Activated naive CD4-positive, alpha-beta T cell treated with anti-CD3 and anti-CD28 coated beads, Interleukin-2, amount 50 U/mL, for 24 hours (primary cell): ENCODE measurements around the gene CES4A.

Experiments used
- H3K27ac Mint-ChIP-seq: one replicate; pipeline ENCODE4 v1.8.0; 2021; ENCODE audit warnings: mild to moderate bottlenecking, mixed read lengths
- H3K27me3 Mint-ChIP-seq: one replicate; pipeline ENCODE4 v1.8.0; 2021; ENCODE audit warnings: mixed read lengths
- H3K36me3 Mint-ChIP-seq: one replicate; pipeline ENCODE4 v1.8.0; 2021; ENCODE audit warnings: mixed read lengths
- H3K4me1 Mint-ChIP-seq: one replicate; pipeline ENCODE4 v1.8.0; 2021; ENCODE audit warnings: mixed read lengths
- H3K4me3 Mint-ChIP-seq: one replicate; pipeline ENCODE4 v1.8.0; 2021; ENCODE audit warnings: mild to moderate bottlenecking, mixed read lengths
- H3K9me3 Mint-ChIP-seq: one replicate; pipeline ENCODE4 v1.8.0; 2021; ENCODE audit warnings: mixed read lengths

Gene CES4A

GRCh38 chr16:67017810-67018488 lies 29.6 kb downstream of the CES4A start:
- Mint-ChIP-seq H3K9me3 (no peaks in the 10 kb centered on the region), H3K27me3 (no peaks in the 10 kb centered on the region), H3K27ac (no peak overlapping the region), H3K4me3 (no peak overlapping the region), H3K4me1 (no peaks in the 10 kb centered on the region), H3K36me3 (no peaks in the 10 kb centered on the region)

GRCh38 chr16:67019171-67019570 lies 30.8 kb downstream of the CES4A start:
- peaks cover 3% of the 10 kb centered on the region for H3K4me1 Mint-ChIP-seq
- H3K27ac Mint-ChIP-seq: no peak overlapping the region
- no peaks in the 10 kb centered on the region for H3K36me3 Mint-ChIP-seq
- H3K4me3 Mint-ChIP-seq: no peak overlapping the region
- H3K27me3 Mint-ChIP-seq: no peaks in the 10 kb centered on the region
- H3K9me3 Mint-ChIP-seq: no peaks in the 10 kb centered on the region

DNA sequence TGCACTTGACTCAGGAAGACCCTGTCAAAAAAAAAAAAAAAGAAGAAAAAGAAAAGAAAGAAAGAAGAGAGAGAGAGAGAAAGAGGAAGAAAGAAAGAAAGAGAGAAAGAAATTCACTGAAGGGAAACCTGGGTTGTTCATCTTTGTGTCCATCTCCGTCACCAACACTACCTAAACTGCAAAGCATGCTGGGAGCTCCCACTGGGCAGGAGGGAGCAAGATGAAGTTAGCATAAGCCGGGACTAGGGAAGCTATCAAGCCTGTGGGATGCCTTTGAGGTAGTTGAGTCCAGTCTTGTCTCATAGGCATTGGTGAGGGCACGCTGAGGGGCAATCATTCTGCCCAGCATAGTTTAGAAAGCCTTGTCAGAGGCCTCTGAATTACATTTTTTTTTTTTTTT lies 32.9 kb downstream of the CES4A start:
- Mint-ChIP-seq H3K4me3 (no peak overlapping the region), H3K4me1 (peaks cover 3% of the 10 kb centered on the region), H3K27ac (no peak overlapping the region), H3K36me3 (no peaks in the 10 kb centered on the region), H3K9me3 (no peaks in the 10 kb centered on the region), H3K27me3 (no peaks in the 10 kb centered on the region)

DNA sequence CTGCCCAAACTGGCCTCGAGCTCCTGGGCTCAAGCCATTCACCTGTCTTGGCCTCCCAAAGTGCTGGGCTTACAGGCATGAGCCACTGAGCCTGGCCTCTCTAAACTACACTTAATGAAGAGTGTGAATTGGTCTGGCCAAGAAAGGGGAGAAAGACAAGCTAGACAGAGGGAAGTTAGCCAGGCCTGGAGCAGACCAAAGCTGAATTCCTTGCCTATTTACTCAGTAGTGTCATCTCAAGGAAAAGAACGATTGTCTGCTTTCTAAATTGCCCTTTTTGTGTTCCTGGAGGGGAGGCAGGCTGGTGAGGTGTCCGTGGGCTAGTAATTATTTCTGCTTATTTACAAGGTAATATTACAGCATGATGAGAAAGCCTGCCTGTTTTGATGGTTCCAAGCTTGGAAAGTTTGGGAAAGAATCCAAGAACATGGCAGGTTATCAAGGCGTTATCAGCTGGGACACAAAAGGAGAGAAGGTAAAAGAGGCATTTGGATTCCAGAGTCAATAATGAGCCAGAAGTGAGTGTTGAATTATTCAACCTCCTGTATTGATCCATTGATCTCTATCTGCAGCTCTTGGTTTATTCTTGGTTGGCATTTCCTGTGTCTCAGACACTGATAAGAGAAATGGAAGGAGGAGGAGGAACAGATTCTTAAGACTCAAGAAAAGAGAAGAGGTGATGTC lies 34.3 kb downstream of the CES4A start:
- H3K27ac Mint-ChIP-seq: no peak overlapping the region
- H3K4me1 Mint-ChIP-seq: peaks cover 3% of the 10 kb centered on the region
- no peaks in the 10 kb centered on the region for H3K27me3 Mint-ChIP-seq
- H3K9me3 Mint-ChIP-seq: no peaks in the 10 kb centered on the region
- H3K4me3 Mint-ChIP-seq: no peak overlapping the region
- H3K36me3 Mint-ChIP-seq: no peaks in the 10 kb centered on the region

- Mint-ChIP-seq H3K4me3 (no peak overlapping the region), H3K36me3 (no peaks in the 10 kb centered on the region), H3K4me1 (peaks cover 7% of the 10 kb centered on the region), H3K27ac (no peak overlapping the region), H3K9me3 (no peaks in the 10 kb centered on the region), H3K27me3 (no peaks in the 10 kb centered on the region)
Observed at GRCh38 chr16:67023689-67024088, 35.3 kb downstream of the CES4A start.

DNA sequence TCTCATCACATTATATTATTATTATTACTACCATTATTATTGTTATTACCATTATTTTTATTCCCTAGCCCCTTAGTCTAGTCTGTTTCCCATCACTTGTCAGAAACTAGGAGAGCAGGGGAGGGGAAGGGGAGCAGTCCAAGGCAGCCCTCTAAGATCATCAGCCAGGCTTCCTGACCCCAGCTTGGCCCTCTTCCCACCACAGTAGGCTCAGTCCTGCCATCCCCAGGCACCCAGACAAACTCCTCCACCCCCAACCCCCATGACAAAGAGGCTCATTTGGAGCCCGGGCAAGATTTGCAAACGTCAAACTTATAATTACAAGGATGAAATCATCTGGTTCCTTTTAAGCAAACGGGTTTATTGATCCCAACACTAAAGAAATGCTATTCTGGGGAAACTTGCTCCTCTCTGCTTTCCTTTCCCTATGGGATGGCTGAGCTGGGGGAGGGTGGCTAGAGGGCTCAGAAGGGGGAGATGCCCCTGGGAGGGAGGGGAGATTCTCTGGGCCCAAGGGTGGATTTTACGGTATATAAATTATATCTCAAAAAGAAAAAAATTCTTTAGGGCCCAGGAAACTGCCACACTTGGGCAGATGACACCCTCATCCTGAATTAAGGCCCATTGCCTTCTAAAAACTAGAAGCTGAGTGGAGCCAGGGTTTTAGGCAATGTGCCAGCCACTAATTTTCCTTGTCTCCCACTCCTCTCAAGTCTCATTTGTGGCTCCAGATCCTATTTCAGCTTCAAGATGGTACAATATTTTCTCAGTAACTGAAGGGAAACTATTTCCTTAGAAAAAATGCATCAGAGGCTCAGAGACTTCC lies 36.2 kb downstream of the CES4A start:
- H3K9me3 Mint-ChIP-seq: no peaks in the 10 kb centered on the region
- peaks cover 7% of the 10 kb centered on the region for H3K4me1 Mint-ChIP-seq
- no peak overlapping the region for H3K4me3 Mint-ChIP-seq
- H3K27ac Mint-ChIP-seq: no peak overlapping the region
- H3K27me3 Mint-ChIP-seq: no peaks in the 10 kb centered on the region
- no peaks in the 10 kb centered on the region for H3K36me3 Mint-ChIP-seq

GRCh38 chr16:67025210-67025550 lies 36.8 kb downstream of the CES4A start:
- no peaks in the 10 kb centered on the region for H3K36me3 Mint-ChIP-seq
- peaks cover 11% of the 10 kb centered on the region for H3K4me1 Mint-ChIP-seq
- no peak overlapping the region for H3K4me3 Mint-ChIP-seq
- no peaks in the 10 kb centered on the region for H3K9me3 Mint-ChIP-seq
- no peak overlapping the region for H3K27ac Mint-ChIP-seq
- no peaks in the 10 kb centered on the region for H3K27me3 Mint-ChIP-seq

- Mint-ChIP-seq H3K4me3 (no peak overlapping the region), H3K27me3 (no peaks in the 10 kb centered on the region), H3K36me3 (no peaks in the 10 kb centered on the region), H3K27ac (no peak overlapping the region), H3K9me3 (no peaks in the 10 kb centered on the region), H3K4me1 (peaks cover 25% of the 10 kb centered on the region)
Observed at GRCh38 chr16:67026570-67026969, 38.2 kb downstream of the CES4A start.

DNA sequence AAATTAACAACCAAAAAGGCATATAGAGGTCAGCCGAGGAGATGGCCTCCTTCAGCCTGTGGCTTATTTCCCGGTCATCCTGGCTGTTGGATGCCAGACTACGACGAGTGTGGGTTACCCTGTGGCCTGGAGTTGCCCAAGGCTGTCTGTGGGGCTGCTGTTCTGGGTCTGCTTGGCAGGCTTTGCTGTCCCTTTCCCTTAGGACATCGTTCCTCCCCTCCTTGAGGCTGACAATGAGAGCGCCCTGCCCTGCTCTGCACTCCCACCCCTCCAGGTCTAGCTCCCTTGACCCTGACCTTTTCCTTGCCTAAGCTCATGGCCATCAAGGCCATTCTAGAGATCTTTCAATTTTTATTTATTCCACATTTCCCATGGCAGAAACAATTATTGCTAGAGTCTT lies 38.7 kb downstream of the CES4A start:
- Mint-ChIP-seq H3K4me3 (no peak overlapping the region), H3K27ac (no peak overlapping the region), H3K27me3 (no peaks in the 10 kb centered on the region), H3K9me3 (no peaks in the 10 kb centered on the region), H3K36me3 (no peaks in the 10 kb centered on the region), H3K4me1 (peaks cover 29% of the 10 kb centered on the region)

- peaks cover 41% of the 10 kb centered on the region for H3K4me1 Mint-ChIP-seq
- peak overlapping the region; percentile 84 for H3K4me3 Mint-ChIP-seq
- no peaks in the 10 kb centered on the region for H3K9me3 Mint-ChIP-seq
- H3K27ac Mint-ChIP-seq: peak overlapping the region; percentile 92
- H3K36me3 Mint-ChIP-seq: no peaks in the 10 kb centered on the region
- H3K27me3 Mint-ChIP-seq: no peaks in the 10 kb centered on the region
Observed at GRCh38 chr16:67028167-67028695, 39.8 kb downstream of the CES4A start.

- Mint-ChIP-seq H3K4me1 (peaks cover 47% of the 10 kb centered on the region), H3K9me3 (no peaks in the 10 kb centered on the region), H3K4me3 (peak within 1 kb of the TSS; percentile 92)
Observed at GRCh38 chr16:67028696-67029253, 40.4 kb downstream of the CES4A start, which contains the start of gene CBFB. Gene CBFB, plus strand, starts transcription at chr16:67029149. Its CDS starts 259 bp downstream, at chr16:67029408.

DNA sequence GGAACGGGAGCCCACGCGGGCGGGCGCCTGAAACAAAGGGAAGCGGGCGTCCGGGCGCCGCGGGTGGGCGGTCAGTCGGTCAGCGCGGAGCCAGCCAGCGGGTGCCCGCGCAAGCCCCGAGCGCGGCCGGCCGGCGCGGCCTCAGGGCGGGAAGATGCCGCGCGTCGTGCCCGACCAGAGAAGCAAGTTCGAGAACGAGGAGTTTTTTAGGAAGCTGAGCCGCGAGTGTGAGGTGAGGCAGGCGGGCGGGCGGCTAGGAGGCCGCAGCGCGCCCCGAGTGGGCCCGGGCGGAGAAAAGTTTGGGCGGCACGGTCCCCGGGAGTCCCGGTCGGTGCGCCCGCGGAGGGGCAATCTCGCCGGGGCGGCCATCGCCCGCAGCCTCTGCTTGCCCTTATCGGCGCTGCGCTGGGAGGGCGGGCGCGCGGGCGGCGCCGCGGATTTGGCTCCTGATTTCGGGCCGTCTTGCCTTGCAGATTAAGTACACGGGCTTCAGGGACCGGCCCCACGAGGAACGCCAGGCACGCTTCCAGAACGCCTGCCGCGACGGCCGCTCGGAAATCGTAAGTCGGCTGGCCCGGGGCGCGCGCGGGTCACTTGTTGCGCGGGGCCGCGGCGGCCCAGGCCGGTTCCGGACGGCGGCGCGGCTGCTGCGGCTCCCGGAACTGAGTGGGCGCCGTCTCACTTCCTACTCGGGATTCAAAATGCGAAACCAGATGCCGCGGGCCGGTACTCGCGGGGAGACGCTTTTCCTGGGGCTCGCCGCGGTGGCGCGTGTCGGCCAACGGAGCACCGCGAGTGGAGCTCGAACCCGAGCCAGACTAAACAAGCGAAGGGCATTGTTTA lies 41.1 kb downstream of the CES4A start:
- H3K27me3 Mint-ChIP-seq: no peaks in the 10 kb centered on the region
- no peaks in the 10 kb centered on the region for H3K9me3 Mint-ChIP-seq
- peak overlapping the region; percentile 81 for H3K27ac Mint-ChIP-seq
- peaks cover 2% of the 10 kb centered on the region for H3K36me3 Mint-ChIP-seq
- H3K4me1 Mint-ChIP-seq: peaks cover 49% of the 10 kb centered on the region
- peak overlapping the region; percentile 92 for H3K4me3 Mint-ChIP-seq

More at GRCh38 chr16:67028696-67029253, 40.4 kb downstream of the CES4A start, which contains the start of gene CBFB:
- Mint-ChIP-seq H3K36me3 (no peaks in the 10 kb centered on the region), H3K27ac (peak within 1 kb of the TSS; percentile 92), H3K27me3 (no peaks in the 10 kb centered on the region)

DNA sequence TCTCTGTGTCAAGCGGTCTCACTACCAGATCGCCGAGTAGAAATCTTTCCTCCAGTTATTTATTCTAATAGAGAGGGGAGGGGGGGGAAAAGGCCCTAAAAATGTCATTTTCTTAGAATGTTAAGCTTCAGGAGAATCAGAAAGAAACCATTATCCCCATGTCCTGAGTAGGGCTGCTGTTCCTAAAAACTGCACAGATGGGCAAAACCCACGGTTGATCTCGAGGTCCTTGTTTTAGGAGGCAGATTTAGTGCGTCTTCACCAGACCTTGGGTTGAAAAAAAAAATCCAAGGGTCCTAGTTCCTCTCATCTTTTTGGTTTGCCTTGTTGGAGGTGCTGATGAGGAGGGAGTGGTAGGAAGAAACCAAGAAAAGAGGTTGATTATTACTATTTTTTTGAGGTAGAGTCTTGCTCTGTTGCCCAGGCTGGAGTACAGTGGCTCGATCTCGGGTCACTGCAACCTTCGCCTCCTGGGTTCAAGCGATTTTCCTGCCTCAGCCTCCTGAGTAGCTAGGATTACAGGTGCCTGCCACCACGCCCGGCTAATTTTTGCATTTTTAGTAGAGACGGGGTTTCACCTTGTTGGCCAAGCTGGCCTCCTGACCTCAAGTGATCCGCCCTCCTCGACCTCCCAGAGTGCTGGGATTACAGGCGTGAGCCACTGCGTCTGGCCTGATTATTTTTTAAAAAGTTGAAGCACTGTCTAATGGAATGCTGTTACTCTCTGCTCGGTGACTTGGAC lies 42.0 kb downstream of the CES4A start:
- Mint-ChIP-seq H3K4me1 (peaks cover 58% of the 10 kb centered on the region), H3K9me3 (no peaks in the 10 kb centered on the region), H3K36me3 (peaks cover 3% of the 10 kb centered on the region), H3K27ac (peak overlapping the region; percentile 81), H3K27me3 (no peaks in the 10 kb centered on the region), H3K4me3 (peak overlapping the region; percentile 92)

DNA sequence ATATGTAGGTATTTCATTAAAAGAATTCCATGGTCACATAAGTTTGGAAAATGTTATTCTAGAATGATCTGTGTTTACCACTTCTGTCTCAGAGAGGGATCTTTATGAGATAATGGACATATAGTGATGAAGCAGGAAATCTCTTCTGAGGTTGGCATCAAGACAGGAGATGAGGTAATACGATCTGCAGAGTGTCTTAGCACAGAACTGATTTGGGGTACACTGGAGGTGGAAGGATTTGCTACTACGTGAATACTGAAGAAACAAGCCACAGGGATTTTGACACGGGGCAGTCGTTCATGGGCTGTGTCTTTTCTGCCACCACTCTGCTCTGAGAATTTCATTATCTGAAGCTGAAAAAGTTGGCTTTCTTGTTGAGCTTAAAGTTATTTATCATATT lies 46.1 kb downstream of the CES4A start:
- Mint-ChIP-seq H3K36me3 (peaks cover 3% of the 10 kb centered on the region), H3K27me3 (no peaks in the 10 kb centered on the region), H3K4me3 (peak overlapping the region; percentile 23), H3K9me3 (no peaks in the 10 kb centered on the region), H3K4me1 (peaks cover 72% of the 10 kb centered on the region), H3K27ac (peak overlapping the region; percentile 31)
